GM21786 (cell line): ENCODE results near the gene DCAF12L2.
"Not testable (repeated sequence)": the region's sequence is repeated elsewhere in the genome, so short reads cannot be mapped to it uniquely, and the experiment has no call there.

Experiments used
- ATAC-seq: cut with Tn5 transposase; IDR thresholded peaks from one replicate; pipeline ENCODE4 v1.9.1; 2021; ENCODE audit not compliant: unreplicated experiment

Gene DCAF12L2

GRCh38 chrX:126165721-126166461, at the start of gene DCAF12L2:
DCAF12L2 (minus strand) TSS chrX:126166289; CDS start chrX:126165924, 365 bp downstream.
- no peak for ATAC-seq

GRCh38 chrX:126190888-126191287, 24.8 kb upstream of the DCAF12L2 start:
- not testable (repeated sequence) for ATAC-seq

GRCh38 chrX:126177133-126177840, 11.2 kb upstream of the DCAF12L2 start:
- ATAC-seq, result no peak

GRCh38 chrX:126170720-126171119, 4.6 kb upstream of the DCAF12L2 start:
- no peak for ATAC-seq

- ATAC-seq, result no peak
Observed at GRCh38 chrX:126167560-126167959, 1.5 kb upstream of the DCAF12L2 start.

- ATAC-seq, result no peak
Observed at GRCh38 chrX:126165401-126165720, 728 bp downstream of the DCAF12L2 start.

GRCh38 chrX:126164689-126165400, 1.2 kb downstream of the DCAF12L2 start:
- no peak for ATAC-seq

GRCh38 chrX:126164226-126164625, 1.9 kb downstream of the DCAF12L2 start:
- ATAC-seq, result no peak

- no peak for ATAC-seq
Observed at GRCh38 chrX:126141014-126141413, 25.1 kb downstream of the DCAF12L2 start.

- no peak for ATAC-seq
Observed at GRCh38 chrX:126137899-126138298, 28.2 kb downstream of the DCAF12L2 start.

- no peak for ATAC-seq
Observed at GRCh38 chrX:126124721-126125120, 41.4 kb downstream of the DCAF12L2 start.
